Gastrocnemius medialis (tissue), 4 donors: ENCODE data around the gene ZNF324.

ENCODE experiments used
- POLR2A ChIP-seq, 2 donors: fragments of 450-650 bp; IDR thresholded peaks; one replicate each; pipeline ENCODE4 v1.6.1; 2017; ENCODE audit warnings: antibody characterized with exemption in 2 of 2, mild to moderate bottlenecking in 2 of 2, moderate library complexity in 2 of 2
- TF ChIP-seq, protein P1 (sequence below), 5 experiments: fragments of 450-650 bp in 3 of 5; fragments of 200-600 bp in 2 of 5; sonication (generic) in 2 of 5; IDR thresholded peaks in 4 of 5; conservative IDR thresholded peaks in 1 of 5; 1 replicate in 4 of 5; 2 replicates in 1 of 5; pipeline ENCODE4 v1.5.1; 2016 to 2019; ENCODE audit warnings: antibody characterized with exemption in 5 of 5, mild to moderate bottlenecking in 3 of 5, moderate library complexity in 3 of 5

DNA sequence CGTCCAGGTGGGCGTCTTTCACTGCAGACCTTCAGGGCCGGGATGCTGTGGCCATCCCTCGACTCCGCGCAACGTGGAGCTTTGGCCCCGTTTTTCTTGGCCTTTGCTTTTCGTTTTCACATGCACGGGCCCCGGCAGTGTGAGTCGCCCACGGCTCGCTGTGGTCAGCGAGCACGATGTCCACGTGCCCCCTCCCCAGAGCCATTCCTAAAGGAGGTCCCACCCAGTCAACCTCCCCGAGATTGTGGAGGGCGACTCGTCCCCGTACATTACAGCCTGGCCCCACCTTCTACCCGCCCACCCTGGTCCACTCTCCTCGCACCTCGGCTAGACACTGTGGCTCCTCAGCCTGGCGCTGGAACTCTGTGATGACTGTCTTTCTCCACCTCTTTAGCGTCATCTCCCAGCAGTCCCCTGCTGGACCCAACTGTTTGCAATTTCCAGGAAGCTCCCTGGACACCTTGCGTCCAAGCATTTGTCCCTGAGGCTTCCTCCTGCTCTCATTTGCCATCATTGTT is 9.7 kb downstream of the ZNF324 start:
- TF ChIP-seq, protein P1, sequence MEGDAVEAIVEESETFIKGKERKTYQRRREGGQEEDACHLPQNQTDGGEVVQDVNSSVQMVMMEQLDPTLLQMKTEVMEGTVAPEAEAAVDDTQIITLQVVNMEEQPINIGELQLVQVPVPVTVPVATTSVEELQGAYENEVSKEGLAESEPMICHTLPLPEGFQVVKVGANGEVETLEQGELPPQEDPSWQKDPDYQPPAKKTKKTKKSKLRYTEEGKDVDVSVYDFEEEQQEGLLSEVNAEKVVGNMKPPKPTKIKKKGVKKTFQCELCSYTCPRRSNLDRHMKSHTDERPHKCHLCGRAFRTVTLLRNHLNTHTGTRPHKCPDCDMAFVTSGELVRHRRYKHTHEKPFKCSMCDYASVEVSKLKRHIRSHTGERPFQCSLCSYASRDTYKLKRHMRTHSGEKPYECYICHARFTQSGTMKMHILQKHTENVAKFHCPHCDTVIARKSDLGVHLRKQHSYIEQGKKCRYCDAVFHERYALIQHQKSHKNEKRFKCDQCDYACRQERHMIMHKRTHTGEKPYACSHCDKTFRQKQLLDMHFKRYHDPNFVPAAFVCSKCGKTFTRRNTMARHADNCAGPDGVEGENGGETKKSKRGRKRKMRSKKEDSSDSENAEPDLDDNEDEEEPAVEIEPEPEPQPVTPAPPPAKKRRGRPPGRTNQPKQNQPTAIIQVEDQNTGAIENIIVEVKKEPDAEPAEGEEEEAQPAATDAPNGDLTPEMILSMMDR (IDR thresholded peaks at IDR 0.05 in 4 of 5, conservative IDR thresholded peaks at IDR 0.05 in 1 of 5): no peak
- no peak for TF ChIP-seq POLR2A (IDR thresholded peaks at IDR 0.05)
